HG03097 (cell line): ENCODE data around the gene KCNQ1.

Experiments used
- ATAC-seq: cut with Tn5 transposase; IDR thresholded peaks from one replicate; pipeline ENCODE4 v1.9.1; 2021; ENCODE audit not compliant: unreplicated experiment, low FRiP score

The KCNQ1 gene

DNA sequence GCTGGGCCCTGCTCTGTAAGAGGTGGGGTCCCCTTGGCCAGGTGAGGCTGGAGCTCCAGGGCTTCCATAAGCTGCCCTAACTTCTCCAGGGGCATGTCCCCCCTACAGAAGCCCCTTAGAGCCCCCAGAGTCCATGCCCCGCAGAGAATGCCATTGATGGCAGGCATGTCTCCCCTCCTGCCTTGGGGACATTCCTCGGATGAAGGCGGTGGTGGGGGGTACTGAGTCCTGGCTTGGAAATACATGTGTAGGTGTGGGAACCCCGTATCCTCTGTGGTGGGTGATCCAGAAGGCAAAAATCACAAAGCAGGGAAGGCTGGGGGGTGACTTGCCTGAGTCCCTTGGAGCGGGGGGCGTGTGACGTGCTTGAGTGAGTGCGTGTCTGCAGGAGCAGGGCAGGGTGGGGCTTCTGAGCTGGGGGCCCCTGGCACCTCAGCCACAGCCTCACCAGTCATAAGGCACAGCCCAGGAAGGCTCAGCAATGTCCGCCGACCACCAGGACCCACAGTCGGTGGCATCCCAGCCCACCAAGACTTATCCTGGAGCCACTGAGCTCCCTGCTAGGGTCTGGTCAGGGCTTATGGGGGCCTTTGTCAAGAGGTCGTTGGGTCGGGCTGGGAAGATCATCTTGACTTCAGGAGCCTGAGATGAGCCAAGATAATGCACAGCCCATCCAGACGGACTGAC lies 324.7 kb downstream of the KCNQ1 start:
- ATAC-seq, result no peak

DNA sequence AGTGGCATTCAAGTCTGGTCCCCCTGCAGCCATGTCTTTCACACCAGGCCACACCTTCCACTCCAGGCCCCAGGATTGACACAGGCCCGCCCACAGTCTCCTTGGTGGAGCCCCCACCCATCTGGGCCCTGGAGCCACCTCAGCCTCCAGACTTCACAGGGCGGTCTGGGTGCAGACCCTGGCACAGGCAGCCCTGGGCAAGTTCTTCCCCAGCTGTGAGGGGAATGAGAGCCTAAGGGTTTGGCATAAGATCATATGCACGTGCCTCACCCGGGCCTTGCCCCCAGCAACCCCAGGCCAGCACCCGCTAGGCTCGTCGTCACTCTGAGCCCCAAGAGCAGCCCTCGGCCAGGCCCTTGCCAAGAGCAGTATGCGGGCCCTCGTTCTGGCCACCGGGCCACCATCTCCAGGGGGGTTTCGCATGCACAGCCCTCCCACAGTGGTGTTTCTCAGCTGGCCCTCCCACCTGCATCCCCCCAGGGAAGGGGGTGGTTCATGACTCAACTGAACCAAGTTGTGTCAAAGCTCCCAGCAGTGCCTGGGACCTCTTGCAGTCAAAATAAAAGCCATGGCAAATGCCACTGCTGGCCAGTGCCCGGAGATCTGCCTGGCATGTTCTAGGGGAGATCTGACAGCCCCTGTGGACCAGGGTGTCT lies 325.4 kb downstream of the KCNQ1 start:
- ATAC-seq, result no peak

DNA sequence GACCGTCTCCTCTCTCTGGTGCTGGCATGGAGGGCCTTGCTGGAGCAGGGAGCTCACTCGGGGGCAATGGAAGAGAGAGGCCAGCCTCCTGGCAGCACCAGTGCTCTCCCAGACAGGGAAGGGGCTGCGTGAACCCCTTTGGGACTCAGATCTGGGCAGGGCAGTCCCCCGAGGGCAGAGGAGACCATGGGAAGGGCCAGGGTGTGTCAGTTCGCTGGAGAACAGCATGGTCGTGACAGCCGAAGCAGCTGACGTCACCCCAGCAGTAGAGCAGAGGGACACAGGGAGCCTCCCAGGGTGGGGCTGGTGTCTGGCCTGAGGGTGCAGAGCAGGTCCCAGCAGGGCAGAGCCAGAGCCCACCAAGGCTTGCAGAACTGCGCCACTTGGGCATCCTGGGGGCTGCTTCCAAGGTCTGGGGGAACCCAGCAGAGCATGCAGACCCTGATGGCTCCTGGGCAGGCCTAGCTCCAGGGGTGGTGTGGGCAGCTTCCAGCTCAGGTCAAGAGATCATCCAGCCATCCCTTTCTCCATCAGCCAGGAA lies 326.0 kb downstream of the KCNQ1 start:
- ATAC-seq, result no peak

DNA sequence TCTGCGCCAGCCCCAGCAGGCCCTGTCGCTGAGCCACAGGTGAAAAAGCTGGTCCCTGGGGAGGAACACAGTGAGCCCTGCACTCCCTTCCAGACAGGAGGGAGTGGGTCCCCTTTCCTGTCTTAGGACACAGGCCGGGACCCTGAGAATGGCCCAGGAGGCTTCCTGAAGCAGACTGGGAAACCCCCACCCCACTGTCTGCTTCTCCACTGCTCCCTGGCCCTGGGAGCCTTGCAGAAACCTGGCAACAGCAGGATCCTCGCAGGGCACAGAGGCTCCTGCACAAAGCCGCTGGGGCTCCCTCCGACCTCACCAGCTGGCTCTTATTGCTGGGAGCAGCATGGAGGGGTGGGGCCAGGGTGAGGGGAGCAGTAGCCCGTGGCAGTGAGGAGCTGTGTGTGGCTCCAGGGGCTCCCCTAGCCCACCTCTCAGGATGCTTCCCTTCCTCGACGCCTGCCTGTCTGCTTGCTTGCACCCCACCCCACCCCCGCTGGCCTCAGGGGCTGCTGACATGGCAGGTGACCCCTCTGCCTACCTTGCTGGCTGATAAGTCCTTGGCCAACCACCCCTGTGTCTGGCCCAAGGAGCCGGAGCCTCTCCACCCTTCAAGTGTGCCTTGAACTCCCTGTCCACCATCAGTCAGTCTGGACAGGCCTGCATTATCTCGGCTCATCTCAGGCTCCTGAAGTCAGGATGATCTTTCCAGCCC lies 327.1 kb downstream of the KCNQ1 start:
- ATAC-seq, result no peak

DNA sequence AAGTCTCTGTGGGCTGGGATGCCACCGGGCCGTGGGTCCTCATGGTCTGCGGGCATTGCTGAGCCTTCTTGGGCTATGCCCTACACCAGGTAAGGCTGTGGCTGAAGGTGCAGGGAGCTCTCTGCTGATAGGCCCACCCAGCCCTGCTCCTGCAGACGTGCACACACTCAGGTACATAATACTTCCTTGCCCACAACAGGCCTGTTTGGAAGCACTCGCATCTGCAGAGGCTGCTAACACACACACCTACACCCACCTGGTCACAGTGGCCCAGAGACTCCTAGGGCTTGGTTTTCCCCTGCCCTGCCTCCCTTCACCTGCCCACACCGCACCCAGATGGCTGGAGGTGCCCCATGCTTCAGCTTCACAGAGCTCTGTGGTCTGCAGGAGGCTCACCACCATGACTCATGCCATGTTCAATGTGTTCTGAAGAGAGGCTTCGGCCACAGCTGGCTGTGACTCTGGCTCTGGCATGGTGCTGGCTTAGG lies 327.8 kb downstream of the KCNQ1 start:
- ATAC-seq, result no peak

DNA sequence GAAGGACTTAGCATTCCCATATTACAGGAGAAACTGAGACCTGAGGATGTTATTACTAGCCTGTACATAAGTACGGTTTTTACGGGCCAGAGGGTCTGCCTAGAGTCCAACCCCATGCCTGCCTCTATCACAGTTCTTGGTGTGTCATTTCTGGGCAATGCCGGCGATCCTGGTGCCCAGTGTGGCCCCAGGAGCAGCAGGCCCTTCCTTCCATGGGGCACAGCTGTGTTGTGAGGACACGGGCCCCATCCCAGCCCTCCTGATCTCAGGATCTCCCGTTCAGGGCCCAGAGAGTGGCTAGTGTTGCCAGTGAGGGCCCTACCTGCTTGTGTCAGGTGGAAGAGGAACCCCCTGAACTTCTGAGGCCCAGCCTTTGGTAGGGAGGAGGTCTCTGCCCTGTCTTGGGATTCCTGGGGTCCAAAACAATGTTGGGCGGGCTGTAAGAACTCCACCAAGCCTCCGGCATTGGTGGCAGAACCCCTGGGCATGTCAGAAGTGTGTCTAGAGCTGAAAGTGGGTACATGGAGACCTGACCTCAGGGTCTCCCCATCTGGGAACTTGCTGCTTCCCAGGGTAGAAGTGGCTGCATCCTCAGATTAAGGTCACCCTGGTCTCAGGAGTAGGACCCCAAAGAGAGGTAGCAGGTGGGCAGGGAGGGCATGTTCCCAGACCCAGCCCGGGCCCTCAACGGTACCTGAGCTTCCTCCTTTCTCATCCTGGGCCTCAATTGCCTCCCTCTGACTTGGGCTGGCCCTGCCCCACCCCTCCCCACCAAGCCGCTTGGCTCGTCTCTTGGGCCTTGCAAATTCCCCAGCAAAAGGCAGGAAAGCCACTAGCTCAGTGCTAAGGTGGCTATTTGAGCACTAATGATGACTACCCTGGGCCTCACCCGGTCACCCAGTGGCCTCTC lies 329.6 kb downstream of the KCNQ1 start:
- ATAC-seq, result no peak

DNA sequence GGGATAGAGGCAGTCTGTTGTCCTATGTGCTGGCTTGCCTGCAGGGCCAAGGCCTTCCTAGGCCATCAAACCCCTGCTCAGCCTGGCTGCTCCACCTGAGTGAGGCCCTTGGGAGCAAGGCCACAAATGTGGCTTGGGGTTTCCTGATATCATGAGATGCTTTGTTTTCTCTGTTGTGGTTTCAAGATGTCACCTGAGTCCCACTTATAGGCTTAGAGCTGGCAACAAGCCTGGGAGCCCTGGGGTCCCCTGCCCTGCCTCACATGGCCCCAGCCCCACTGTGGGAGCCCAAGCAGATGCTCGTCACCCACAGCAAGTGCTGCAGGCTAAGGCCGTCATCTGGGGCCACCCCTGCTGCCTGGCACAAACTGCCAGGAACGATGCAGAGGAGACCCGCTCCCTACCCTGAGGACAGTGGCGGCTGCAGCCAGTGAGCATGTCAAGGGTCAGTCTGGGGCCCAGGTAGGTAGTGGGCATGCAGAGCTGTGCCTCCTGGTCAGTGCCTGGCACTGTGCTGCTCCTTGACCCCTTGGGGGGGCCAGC lies 330.3 kb downstream of the KCNQ1 start:
- ATAC-seq, result no peak

DNA sequence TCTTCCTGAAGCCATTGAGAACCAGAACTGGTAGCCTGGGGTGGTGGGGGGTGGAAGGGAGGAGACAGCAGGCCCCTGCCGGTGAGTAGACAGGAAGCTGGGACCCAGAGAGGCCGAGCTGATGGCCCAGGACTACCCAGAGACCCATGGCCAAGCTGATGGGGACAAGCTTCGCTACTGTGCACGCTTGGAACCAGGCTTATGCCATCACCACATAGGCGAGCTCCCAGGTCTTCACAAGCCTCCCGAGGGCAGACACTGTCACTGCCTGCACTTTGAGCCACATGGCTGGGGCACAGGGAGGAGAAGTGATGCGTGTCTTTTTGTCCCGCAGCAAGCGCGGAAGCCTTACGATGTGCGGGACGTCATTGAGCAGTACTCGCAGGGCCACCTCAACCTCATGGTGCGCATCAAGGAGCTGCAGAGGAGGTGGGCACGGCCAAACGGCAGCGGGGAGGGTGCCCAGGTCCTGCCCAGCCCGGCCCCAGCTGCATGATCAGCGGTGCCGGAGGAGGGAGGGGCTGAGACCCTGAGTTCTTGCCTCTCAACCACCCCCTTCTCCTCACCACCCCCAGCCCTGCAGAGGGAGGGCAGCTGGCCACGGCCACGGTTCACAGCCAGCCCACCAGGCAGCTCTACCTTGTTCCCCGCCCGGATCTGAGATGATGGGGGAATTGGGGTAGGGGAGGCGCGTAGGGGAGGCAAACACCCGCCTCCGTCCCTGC lies 331.0 kb downstream of the KCNQ1 start:
- no peak for ATAC-seq

DNA sequence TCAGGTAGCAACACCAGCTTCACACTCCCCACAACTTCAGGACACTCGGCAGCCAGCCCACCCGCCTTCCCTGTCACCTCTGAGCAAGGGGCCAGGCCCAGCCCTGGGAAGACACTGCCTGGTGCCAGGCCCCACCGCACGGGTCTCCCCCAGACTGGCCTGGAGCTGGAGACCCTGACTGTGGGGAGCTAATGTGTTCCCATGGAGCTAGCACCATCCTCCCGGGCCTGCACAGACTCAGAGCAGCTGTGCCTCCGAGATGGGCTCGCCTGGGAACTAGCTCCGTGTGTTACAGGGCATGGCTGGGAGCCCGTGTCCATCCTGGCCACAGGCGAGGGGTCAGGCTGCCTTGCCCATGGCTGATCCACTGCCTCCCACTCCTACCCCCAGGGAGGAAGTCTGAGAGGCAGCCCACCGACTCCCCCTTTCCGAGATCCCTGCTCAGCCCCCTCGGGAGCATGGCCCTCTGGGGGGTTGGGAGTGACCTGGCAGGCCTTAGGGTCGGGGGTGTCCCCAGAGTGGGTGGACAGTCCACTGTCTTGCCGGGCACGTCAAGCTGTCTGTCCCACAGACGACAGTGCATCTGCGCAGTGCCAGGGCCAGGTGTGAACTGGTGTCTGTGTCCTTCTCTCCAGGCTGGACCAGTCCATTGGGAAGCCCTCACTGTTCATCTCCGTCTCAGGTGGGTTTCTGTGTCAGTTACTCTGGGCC lies 331.7 kb downstream of the KCNQ1 start:
- ATAC-seq, result no peak

DNA sequence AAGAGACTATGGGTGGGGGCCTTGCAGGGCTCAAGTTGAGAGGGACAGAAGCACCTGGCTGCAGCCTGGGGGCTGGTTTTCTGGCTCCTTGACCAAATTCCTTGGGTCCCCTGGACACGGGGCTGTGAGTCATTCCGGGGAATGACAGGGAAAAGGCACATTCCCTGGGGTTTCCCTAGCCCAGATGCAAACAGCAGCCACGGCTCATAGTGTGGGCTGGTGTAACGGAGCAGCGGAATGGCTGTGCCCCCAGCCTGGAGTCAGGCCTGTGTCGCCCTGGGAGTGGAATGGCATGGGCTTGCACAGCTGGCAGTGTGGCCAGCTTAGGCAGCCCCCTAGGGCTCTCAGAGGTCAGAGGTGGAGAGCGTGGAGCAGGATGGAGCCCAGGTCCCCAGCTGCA lies 332.6 kb downstream of the KCNQ1 start:
- no peak for ATAC-seq

DNA sequence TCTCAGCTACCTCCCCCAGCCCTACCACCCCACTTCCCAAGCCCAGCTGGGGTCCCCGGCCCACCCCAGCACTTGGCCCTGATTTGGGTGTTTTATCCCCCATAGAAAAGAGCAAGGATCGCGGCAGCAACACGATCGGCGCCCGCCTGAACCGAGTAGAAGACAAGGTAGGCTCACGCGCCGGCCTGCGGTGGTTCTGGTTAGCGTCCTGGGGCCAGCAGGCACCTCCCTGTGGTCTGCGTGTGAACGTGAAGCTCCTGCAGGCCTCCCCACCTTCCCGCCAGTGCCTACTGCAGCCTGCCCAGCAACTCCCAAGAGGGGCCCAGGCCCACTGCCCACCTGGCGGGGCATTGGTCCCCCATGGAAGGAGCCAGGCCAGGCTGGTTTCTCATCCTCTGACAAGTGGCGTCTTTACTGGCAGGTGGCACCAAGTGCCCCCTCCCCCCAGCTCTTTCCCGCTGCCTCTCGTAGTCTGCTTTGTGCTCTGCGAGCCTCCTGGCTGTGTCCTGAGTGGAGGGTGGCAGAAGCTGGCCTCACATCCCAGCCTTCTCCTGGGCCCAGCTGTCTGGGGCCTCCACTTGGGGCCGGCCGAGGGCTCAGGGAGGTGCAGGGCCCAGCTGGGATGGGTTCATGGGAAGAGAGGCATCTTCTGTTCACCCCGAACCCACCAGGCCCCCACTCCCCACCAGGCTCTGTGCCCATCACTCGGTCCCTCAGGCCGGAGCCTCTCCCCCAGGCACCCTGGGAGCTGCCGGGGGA lies 333.2 kb downstream of the KCNQ1 start:
- no peak for ATAC-seq

DNA sequence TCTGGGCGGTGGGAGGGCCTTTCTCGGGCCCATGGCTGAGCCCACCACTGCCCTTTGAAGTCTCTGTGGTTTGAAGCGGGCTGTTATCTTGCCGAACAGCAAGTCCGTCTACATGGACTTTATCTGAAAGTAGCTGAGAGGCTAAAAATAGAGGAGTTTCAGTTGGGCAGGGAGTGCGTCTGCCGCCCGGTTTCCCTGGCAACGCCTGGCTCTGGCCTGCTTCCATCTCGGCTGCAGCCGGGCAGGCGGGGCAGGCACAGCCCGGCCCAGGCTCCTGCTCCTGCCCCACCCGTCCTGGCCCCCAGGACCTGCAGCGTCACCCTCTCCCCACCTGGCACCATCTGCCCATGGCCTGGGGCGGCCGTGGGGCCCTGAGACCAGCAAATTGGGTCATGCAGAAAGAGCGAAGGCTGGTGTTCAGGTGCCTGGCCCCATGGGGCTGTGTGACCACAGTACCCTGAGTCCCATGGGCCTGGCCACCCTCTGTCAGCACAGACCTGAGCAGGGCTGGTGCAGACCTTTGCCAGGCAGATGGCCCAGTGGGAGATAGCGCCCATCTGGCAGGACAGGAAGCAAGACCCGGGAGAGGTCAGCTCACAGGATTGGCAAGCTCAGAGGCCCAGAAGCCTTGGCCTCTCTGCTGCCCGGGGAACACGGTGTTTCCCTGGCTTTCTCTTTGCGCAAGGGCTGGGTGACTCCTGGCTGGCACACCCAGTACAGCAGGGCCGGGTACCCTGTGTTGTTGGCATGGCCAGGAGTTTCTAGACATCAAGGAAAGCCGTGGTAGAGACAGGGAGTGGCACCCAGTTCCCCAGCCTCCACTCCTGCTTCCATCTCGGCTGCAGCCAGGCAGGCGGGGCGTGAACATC lies 334.1 kb downstream of the KCNQ1 start:
- ATAC-seq, result no peak

DNA sequence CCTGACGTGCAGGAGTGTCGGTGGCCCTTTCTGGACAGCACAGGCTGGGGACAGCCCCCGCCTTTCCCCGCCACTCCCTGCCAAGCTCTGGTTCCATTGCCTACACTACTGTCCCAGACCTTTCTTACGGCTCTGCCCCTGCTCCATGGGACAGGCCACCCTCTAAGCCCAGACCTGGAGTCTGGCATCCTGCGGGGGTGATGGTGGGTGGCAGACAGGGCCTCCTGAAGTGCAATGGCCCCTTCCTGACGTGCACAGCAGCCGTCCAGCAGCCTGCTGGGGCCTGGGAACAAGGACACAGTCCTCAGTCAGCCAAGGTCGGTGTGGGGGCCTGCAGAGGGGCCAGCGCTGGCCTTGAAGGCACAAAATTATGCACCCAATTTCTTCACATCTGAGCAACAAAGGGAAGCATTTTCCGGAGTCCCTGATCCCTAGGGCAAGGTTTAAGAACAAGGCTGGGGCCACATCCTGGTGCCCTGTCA lies 334.7 kb downstream of the KCNQ1 start:
- no peak for ATAC-seq

DNA sequence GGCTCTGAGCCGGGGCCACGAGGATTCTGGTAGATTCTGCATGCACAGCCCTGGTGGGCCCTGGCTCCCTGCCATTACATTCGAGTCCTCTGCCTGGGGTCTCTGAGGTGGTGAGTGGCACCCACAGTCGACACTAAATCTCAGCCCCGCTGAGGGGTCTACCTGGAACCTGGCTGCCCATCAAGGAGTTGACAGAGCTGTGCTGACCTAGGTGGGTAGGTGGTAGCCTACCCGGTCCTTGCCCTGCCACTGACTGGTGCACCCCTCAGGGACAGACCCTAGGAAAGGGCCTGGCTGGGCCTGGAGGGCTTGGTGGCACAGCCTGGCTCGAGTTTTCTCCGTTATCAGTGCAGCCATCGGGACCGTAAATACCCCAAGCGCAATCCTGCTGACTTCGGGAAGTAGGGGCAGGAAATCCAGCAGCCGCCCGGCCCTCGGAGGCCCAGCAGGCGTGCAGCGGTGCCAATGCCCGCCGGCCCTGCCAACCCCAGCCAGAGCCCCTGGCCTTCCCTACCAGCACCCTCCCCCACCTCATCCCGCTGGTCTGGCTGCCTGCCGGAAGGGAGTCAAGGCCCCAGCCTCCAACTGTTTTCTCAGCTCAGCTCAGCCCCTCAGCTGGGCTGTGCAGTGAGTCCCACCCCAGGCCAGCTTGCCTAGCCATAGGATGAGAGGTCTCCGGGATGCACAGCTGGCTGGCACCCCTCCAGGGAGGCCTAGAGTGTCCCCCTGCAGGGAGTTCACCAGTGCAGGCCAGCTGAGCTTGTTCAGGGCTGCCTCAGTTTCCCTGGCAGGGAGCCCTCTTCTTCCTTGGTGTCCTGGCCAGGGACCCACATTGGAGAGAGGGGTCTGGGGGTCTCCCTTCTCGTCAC lies 335.4 kb downstream of the KCNQ1 start:
- no peak for ATAC-seq

DNA sequence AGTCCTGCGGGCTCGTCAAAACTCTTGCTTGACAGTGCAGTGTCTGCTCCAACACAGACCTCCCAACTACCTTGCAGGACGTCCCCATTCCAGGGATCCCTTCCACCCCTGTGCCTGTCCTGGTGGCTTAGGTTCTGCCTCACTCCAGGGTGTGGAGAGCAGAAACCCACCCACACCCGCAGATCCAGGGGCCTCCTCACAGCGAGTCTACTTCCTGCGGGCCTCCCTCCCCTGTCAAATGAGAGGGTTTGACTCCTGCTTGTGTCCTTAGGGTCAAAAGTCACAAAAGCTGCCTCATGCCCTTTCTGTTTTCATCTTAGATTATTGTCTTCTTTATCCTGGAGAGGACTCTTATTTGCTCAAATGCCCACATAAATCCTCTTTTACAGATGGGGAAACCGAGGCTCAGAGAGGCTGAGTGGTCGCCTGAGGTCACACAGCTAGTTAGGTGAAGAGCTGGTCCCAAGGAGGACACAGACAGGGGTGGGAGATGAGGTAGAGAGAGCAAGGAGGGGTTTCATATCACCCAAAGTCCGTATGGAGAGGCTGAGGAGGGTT lies 336.1 kb downstream of the KCNQ1 start:
- no peak for ATAC-seq
